ENCODE measurements around the gene MAN1A1.
"Not testable (repeated sequence)": the region's sequence is repeated elsewhere in the genome, so short reads cannot be mapped to it uniquely, and the experiment has no call there.

Gene MAN1A1

DNA sequence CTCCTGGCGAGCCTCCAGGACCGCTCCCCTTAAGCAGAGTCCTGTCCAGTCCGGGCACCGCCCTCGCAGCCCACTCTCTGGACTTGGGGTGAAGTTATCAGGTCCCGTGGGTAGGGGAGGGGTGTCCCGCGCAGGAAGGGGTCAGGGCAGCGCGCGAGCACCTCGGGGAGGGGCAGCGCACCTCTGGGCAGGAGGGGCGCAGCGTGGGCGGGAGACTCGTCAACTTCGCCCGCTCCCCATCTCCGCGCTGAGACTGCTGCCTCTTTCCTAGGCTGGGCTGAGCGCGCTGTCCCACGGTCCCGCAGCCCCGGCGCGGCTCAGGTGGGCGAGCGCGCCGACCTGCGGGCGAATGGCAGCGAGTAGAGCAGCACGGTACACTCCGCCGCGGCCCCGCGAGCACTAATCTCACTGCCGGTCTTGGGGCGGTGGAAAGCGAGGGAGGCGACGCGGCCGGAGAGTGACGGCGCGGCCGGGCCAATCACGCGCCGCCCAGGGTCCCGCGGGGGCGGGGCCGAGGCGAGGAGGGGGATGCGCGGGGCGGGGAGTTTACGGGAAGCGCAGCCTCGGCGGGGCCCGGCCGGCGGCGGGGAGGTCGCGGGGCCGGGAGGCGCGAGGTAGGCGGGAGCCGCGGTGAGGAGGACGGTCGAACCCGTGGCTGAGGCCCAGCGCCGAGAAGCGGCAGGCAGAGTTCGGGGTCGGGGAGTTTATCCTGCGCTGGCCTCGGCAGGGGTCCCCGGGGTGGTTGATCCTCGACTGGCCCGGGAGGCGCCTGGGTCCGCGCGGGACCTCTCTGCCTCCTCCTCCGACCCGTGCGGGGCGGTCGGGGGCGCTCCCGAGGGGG lies at the start of gene MAN1A1:
Gene MAN1A1 (minus strand): TSS at position 401 of the 841 bp plus-strand sequence. CDS start 696 bp downstream, outside the sequence.
- DNase-seq = peak; percentile 91

GRCh38 chr6:119395192-119395591 lies 45.6 kb upstream of the MAN1A1 start:
- DNase-seq = no peak

DNA sequence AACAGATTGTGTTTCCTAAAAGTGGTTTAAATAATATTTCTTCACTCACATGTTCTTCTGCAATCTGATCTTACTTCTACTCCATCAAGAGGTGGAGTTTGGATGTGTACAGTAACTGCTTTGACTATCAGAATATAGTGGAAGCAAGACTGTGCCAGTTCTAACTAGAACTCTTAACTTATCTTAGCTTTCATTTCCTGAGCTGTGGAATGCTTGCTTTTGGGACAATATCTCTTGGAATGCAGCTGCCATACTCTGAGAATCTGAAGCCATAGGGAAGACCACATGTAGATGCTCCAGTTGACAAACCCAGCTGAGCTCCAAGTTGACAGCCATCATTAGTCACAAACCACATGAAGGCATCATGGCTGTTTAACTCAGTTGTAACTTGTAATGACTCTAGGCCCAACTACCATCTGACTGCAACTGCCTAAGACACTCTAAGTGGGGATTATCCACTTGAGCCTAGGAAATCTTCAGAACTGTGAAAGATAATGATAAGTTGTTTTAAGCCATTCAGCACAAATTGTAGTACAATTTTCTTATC lies 40.8 kb upstream of the MAN1A1 start:
- DNase-seq = no peak

- no peak for DNase-seq
Measured at GRCh38 chr6:119385994-119386393, 36.4 kb upstream of the MAN1A1 start.

DNA sequence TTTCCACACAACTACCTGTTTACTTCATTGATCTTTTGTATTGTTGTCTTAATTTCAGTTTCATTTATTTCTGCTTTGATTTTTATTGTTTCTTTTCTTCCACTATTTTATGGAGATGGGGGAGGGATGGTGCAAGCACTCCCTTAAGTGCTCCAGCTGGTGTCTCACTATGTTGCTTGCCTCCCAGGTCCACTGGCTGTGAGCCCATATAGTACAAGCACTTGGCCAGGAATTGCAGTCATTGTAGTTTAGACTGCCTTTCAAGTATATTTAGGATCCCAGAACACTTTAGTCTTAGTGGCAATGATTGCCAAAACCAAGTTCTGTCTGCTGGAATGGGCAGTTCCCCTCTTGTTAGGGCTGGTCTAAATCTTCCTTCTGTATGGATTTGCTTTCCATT lies 34.9 kb upstream of the MAN1A1 start:
- no peak for DNase-seq

DNA sequence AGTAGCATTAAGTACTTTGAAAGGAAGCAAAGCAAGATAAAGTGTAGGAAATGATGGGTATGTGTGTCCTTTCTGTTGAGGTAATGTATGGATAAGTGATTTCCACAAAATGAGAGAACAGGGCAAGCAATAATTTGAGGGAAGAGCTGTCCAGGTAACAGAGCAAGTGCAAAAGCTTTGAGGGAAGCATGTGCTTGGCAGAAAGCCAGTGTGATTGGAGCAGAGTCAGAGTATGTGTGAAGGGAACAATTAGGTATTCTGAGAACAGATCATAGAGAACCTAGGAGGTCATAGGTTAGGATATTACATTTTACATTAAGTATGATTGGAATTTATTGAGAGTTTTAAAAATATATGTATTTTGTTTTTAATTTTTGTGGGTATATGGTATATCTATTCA lies 30.2 kb upstream of the MAN1A1 start:
- DNase-seq = no peak

DNA sequence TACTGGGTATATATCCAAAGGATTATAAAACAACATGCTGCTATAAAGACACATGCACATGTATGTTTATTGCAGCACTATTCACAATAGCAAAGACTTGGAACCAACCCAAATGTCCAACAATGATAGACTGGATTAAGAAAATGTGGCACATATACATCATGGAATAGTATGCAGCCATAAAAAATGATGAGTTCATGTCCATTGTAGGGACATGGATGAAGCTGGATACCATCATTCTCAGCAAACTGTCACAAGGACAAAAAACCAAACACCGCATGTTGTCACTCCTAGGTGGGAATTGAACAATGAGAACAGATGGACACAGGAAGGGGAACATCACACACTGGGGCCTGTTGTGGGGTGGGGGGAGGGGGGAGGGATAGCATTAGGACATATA lies 27.5 kb upstream of the MAN1A1 start:
- DNase-seq = not testable (repeated sequence)

- no peak for DNase-seq
Measured at GRCh38 chr6:119370080-119370479, 20.5 kb upstream of the MAN1A1 start.

GRCh38 chr6:119368921-119369320 lies 19.4 kb upstream of the MAN1A1 start:
- DNase-seq = no peak

- DNase-seq = no peak
Measured at GRCh38 chr6:119361209-119361608, 11.6 kb upstream of the MAN1A1 start.

DNA sequence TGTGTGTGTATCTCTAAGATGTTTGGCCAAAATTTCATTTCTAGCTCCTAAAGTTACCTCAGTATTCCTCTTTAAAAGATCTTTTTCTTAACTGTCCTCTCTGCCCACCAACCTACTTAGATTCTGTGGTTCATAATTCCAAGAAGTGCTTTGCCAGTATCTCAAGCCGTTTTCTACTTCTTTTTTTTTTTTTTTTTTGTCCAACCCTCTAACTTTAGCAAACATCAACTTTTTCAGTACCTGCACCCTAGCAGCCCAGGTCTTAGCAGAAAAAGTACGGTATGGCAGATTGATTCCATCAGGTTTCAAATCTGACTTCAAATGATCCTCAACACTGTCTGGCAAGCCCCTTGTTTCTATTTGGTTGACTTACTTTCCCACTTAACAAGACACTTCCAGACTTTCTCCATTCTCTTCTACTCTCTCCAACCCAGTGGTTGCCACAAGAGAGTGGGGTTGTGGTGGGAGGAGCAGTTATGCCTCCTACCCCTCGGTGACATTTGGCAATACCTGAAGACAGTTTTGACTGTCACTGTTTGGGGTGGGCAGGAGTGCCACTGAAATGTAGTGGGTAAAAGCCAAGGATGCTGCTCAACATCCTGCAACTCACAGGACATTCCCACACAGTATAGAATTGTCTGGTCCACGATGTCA lies 10.8 kb upstream of the MAN1A1 start:
- no peak for DNase-seq

- DNase-seq = no peak
Measured at GRCh38 chr6:119355890-119356289, 6.3 kb upstream of the MAN1A1 start.

DNA sequence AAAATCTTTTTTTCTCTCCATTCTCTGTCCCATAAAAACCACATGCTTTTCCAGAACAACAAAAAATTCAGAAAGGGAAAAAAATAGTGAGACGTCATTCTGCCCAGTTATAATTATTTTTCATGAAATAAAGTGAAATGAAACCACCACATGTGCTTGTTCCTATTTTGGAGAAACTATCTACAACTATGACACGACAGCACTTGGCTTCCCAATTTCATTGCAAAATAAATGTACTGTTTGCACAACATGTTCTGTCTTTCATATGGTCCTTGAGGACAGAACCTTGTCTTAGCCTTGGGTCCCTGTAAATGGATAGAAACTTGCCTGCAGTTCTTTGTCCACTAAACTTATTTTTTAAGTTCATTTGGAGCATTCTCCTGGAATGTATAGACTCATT lies 5.6 kb upstream of the MAN1A1 start:
- no peak for DNase-seq

DNA sequence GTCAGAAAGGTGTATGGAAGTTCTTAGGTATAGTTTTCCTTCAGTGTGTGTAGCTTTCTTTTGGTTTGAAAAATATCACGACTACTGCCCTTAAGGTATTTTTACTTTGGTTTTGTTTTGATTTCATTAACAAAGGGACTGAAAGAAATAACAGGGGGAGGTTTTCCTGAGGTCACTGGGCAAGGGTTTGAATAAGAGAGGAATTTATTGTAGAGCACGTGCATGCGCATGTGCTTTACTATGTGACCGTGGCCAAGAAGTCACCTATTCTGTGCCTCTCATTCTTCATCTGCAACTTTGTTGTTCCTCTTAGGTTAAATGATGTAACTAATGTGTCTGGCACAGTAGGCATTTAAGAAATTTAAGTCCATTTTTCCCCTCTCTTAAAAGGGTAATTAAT lies 4.1 kb upstream of the MAN1A1 start:
- DNase-seq = no peak

GRCh38 chr6:119352001-119352400 lies 2.4 kb upstream of the MAN1A1 start:
- no peak for DNase-seq

- DNase-seq = no peak
Measured at GRCh38 chr6:119350952-119351372, 1.4 kb upstream of the MAN1A1 start.

- DNase-seq = peak; percentile 47
Measured at GRCh38 chr6:119350202-119350951, 816 bp upstream of the MAN1A1 start.

- peak; percentile 54 for DNase-seq
Measured at GRCh38 chr6:119348748-119349360, 707 bp downstream of the MAN1A1 start.

GRCh38 chr6:119348096-119348747 lies 1.3 kb downstream of the MAN1A1 start:
- peak; percentile 31 for DNase-seq

DNA sequence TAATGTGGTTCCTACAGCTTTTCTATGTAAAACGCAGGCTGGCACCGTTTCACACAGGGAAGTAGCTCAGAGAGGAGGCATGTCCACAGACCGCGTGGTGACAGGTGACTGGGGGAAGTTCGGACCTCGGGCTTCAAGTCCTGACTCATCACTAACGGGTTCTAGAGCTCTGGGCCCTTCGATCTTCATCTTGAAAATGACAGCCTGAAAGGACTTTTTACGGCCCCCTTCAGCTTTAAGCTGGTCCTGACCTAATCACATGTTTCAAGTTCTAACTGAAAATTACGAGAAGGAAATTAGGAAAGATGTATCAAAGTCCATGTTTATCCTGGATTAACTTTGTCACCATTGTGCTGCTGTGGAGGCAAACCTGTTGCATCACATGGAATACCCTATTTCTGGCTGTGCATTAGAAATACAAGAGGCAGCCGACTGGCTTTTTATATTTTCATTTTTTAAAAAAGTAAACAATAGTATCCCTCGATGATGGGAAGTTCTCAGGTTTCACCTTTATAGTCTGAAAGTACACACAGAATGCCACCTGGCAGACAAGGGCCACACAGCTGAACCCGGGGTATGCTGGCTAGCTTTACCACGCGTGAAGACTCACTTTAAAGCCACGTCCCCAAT lies 2.0 kb downstream of the MAN1A1 start:
- peak; percentile 35 for DNase-seq

- DNase-seq = no peak
Measured at GRCh38 chr6:119346936-119347335, 2.6 kb downstream of the MAN1A1 start.

DNA sequence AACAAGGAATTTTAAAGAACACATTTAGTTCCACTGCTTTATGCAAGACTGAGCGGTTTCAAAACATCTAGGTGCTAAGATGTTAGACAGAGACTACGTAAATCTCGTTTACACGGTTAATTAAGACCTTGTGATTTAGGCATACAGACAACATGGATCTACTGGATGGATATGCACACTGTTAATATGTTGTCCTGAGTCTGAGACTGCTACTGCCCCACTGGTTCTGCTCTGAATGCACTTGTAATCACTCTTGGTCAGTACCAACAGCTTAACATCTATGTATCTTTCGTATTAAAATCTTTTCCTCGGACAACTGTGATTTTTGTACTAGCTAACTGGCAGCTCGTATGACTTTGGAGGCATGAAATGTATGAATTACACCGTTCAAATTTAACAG lies 3.1 kb downstream of the MAN1A1 start:
- DNase-seq = no peak

Measured in CD4-positive, alpha-beta T cell treated with Interleukin-6 for 4 hours (primary cell).